BLaER1 (cell line): ENCODE results near the gene DPP6.

Source experiments
- H3K27ac ChIP-seq: shearing (Covaris generic); formaldehyde crosslinking; 2 replicates; pipeline ENCODE4 v1.8.1; 2022
- H3K27me3 ChIP-seq: shearing (Covaris generic); formaldehyde crosslinking; 2 replicates; pipeline ENCODE4 v1.8.1; 2022
- H3K36me3 ChIP-seq: shearing (Covaris generic); formaldehyde crosslinking; 2 replicates; pipeline ENCODE4 v1.8.1; 2022
- H3K4me1 ChIP-seq: shearing (Covaris generic); formaldehyde crosslinking; 2 replicates; pipeline ENCODE4 v1.8.1; 2022
- H3K4me2 ChIP-seq: shearing (Covaris generic); formaldehyde crosslinking; 2 replicates; pipeline ENCODE4 v1.8.1; 2022
- H3K4me3 ChIP-seq: shearing (Covaris generic); formaldehyde crosslinking; 2 replicates; pipeline ENCODE4 v1.8.1; 2022
- H3K9ac ChIP-seq: shearing (Covaris generic); formaldehyde crosslinking; 2 replicates; pipeline ENCODE4 v1.8.1; 2022
- H3K9me3 ChIP-seq: shearing (Covaris generic); formaldehyde crosslinking; 2 replicates; pipeline ENCODE4 v1.8.1; 2022
- H4K20me1 ChIP-seq: shearing (Covaris generic); formaldehyde crosslinking; 2 replicates; pipeline ENCODE4 v1.8.1; 2022
- Cebpa-rat ChIP-seq: shearing (Covaris generic); IDR thresholded peaks from 2 replicates; pipeline ENCODE4 v1.8.1; 2022

Gene DPP6

DNA sequence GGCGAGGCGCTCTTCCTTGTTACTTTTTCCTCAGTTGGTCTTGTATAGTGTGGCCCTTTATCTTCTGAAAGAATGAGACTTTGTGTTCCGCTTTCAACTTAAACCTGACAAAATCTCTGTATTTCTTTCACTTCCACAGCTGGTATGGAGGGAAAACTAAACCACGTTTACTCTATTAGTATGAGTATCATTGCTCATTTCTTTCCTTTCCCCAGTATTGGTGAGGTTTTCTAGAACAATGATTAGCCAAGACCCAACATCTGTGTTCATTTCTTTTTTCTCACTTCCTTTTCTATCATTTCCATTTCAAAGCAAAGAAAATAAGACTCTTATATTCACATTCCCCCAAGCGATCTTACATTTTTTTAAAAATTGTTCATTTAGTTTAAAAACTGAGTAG, 785.4 kb downstream of the DPP6 start:
- Histone ChIP-seq H3K4me3 (no peak overlapping the region), H3K9me3 (no peaks in the 10 kb centered on the region), H3K4me1 (peaks cover 21% of the 10 kb centered on the region), H3K36me3 (no peaks in the 10 kb centered on the region), H3K27me3 (no peaks in the 10 kb centered on the region), H3K9ac (no peak overlapping the region), H3K27ac (no peak overlapping the region), H3K4me2 (no peak overlapping the region), H4K20me1 (no peaks in the 10 kb centered on the region)
- TF ChIP-seq Cebpa-rat = no peak

DNA sequence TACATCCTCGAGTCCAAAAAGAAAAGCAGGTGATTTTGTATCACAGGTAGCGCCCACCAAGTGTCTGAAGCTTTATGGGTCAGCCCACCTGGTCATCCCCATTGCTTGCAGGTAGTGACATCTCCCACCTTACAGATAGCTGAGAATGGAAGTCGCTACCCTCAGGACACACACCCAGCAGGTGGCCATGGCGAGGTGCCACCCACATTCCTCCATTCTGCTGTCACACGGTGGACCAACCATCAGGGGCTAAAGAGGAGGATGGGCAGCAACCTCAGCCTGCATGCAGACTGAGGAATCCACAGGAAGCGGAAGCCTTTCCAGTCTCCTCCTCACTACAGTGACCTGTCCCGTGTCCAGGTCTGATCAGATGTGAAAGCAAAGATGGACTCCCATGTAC, 787.9 kb downstream of the DPP6 start:
- Histone ChIP-seq H3K4me1 (peaks cover 8% of the 10 kb centered on the region), H3K27me3 (no peaks in the 10 kb centered on the region), H4K20me1 (no peaks in the 10 kb centered on the region), H3K9ac (no peak overlapping the region), H3K9me3 (no peaks in the 10 kb centered on the region), H3K27ac (no peak overlapping the region), H3K4me2 (no peak overlapping the region), H3K36me3 (no peaks in the 10 kb centered on the region), H3K4me3 (no peak overlapping the region)
- TF ChIP-seq Cebpa-rat = no peak

DNA sequence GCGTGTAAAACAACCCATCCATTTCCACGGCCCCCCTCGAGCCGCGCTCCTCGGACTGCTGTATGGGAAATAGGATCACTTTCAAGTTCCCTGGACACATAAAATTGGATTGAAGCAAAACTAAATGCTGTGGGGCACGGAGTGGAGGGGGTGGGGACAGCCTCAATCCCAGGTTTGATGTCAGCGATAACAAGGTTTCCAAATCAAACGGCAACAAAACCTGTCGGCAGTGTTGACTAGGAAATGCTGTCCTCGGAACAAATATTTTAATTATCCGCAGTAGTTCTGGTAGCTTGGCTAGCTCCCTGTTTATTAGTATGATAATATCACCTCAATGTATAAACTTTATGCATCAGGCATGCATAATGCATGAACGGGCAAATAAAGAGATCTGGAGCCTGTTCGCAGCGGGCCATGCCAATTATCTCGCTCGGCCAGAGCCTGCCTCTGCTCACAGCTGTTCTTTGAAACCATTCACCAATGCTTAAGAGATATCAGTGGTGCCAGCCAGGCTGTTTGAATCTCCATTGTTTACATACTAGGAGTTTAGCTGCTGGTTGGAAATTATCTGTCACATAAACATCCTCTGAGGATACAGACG, 789.6 kb downstream of the DPP6 start:
- no peaks in the 10 kb centered on the region for H3K27me3 ChIP-seq
- no peak for TF ChIP-seq Cebpa-rat
- no peaks in the 10 kb centered on the region for H4K20me1 ChIP-seq
- H3K36me3 ChIP-seq = no peaks in the 10 kb centered on the region
- H3K9ac ChIP-seq = no peak overlapping the region
- no peak overlapping the region for H3K4me2 ChIP-seq
- H3K27ac ChIP-seq = no peak overlapping the region
- H3K9me3 ChIP-seq = no peaks in the 10 kb centered on the region
- no peak overlapping the region for H3K4me3 ChIP-seq
- no peaks in the 10 kb centered on the region for H3K4me1 ChIP-seq

DNA sequence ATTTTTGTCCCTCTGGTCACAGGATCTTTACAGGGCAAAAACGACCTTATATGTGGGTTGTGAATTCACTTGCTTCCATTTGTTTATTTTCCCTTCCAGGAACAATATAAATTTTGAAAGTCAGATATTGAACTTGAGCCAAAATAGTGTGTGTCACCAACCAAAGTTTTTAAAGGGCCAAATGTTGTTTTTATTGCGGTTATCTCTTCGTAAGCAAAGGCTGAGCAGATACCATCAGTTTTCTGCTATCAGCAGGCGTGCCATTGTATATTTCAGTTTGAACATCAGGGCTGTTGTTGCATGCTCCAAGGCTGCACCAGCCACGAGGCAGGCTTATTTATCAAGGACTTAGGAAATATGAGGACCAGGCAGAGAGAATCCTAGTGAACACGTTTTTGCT, 790.4 kb downstream of the DPP6 start:
- Histone ChIP-seq H3K27ac (no peak overlapping the region), H3K9me3 (no peaks in the 10 kb centered on the region)
- no peak for TF ChIP-seq Cebpa-rat

DNA sequence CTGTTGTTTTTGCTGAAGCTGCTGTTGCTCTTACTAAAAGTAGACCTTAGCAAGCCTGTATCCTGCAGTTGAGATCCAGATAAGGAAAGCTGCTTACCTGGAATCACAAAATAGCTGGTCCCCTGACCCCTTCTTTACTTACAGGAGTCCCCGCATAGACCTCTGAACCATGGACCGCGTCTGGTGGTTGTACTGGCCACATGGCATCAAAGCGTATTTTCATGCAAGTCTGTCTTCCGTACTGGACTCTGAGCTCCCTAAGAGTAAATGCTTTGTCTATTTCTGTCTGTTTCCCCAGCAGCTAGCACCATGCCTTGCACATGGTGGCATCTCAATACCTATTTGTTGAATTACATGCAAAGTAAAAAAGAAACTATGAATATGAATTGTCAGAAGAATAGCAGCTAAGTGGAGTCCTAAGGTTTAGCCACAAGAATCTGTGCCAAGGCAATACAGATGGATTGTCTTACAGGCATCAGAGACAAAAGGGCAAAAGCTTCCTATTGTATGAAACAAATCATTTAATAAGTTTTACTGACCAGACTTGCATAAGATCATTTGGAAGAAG, 791.6 kb downstream of the DPP6 start:
- Histone ChIP-seq H3K9me3 (no peaks in the 10 kb centered on the region), H3K36me3 (no peaks in the 10 kb centered on the region), H3K4me3 (no peak overlapping the region), H3K9ac (no peak overlapping the region), H3K27me3 (no peaks in the 10 kb centered on the region), H3K27ac (no peak overlapping the region), H3K4me2 (no peak overlapping the region), H3K4me1 (no peaks in the 10 kb centered on the region), H4K20me1 (no peaks in the 10 kb centered on the region)
- no peak for TF ChIP-seq Cebpa-rat

More for the DNA sequence above, 790.4 kb downstream of the DPP6 start:
- Histone ChIP-seq H4K20me1 (no peaks in the 10 kb centered on the region), H3K4me3 (no peak overlapping the region), H3K4me1 (no peaks in the 10 kb centered on the region), H3K27me3 (no peaks in the 10 kb centered on the region), H3K9ac (no peak overlapping the region), H3K36me3 (no peaks in the 10 kb centered on the region), H3K4me2 (no peak overlapping the region)

DNA sequence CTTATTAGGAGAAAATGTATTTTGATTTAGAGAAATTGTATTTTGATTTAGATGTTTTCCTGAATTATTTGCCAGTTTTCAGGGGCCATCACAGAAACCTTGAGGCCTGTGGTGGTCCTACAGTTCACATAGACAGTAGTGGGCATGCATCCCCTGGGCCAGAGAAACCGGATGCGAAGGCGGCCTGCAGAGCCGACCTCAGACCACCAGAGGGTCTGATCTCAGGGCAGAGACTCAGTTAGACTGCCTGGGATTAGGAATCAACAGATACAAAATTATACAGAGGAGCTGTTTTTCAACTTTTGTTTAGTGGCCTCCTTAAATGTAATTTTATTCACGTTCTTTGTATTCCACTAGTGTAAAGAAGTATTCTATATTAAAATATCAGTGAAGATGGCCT, 792.3 kb downstream of the DPP6 start:
- TF ChIP-seq Cebpa-rat = no peak

DNA sequence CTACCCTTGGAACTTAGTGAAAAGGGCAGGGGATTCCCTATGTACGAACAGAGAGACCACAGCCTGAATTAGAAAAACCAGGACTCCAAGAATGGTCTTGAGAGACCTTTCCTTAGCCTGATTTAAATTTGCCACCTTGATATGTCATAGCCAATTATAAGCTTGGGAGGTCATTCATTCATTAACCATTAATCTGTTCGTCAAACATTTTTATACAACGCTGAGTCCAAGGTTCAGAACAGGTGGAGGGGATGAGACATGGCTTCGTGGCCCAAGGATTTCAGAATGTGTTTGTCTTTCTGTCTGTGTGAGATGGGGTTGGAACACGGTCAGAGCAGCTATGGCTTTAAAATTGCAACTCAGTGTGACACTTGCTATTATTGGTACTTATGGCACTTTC, 792.8 kb downstream of the DPP6 start:
- H4K20me1 ChIP-seq = no peaks in the 10 kb centered on the region
- H3K36me3 ChIP-seq = no peaks in the 10 kb centered on the region
- no peak overlapping the region for H3K27ac ChIP-seq
- TF ChIP-seq Cebpa-rat = no peak
- H3K9me3 ChIP-seq = no peaks in the 10 kb centered on the region
- no peak overlapping the region for H3K4me2 ChIP-seq
- H3K4me1 ChIP-seq = no peaks in the 10 kb centered on the region
- H3K9ac ChIP-seq = no peak overlapping the region
- no peak overlapping the region for H3K4me3 ChIP-seq
- no peaks in the 10 kb centered on the region for H3K27me3 ChIP-seq

More for the DNA sequence above, 792.3 kb downstream of the DPP6 start:
- H3K9me3 ChIP-seq = no peaks in the 10 kb centered on the region
- H3K4me2 ChIP-seq = no peak overlapping the region
- no peaks in the 10 kb centered on the region for H4K20me1 ChIP-seq
- no peaks in the 10 kb centered on the region for H3K27me3 ChIP-seq
- no peaks in the 10 kb centered on the region for H3K4me1 ChIP-seq
- H3K9ac ChIP-seq = no peak overlapping the region
- H3K36me3 ChIP-seq = no peaks in the 10 kb centered on the region
- no peak overlapping the region for H3K4me3 ChIP-seq
- H3K27ac ChIP-seq = no peak overlapping the region

DNA sequence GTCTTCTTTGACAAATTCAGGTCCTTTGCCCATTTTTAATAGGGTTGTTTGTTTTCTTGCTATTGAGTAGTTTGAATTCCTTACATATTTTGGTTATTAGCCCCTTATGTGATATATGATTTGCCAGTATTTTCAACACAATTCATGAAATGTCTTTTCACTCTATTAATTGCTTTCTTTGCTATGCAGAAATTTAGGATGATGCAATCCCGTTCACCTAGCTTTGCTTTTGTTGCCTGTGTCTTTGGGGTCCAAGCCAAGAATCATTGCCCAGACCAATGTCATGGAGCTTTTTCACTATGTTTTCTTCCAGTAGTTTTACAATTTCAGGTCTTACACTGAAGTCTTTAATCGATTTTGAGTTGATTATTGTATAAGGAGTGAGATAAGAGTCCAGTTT, 796.3 kb downstream of the DPP6 start:
- H3K4me3 ChIP-seq = no peak overlapping the region
- no peak for TF ChIP-seq Cebpa-rat
- H3K9me3 ChIP-seq = no peaks in the 10 kb centered on the region
- no peak overlapping the region for H3K9ac ChIP-seq
- H3K4me1 ChIP-seq = no peaks in the 10 kb centered on the region
- no peak overlapping the region for H3K27ac ChIP-seq
- H3K27me3 ChIP-seq = no peaks in the 10 kb centered on the region
- no peak overlapping the region for H3K4me2 ChIP-seq
- no peaks in the 10 kb centered on the region for H3K36me3 ChIP-seq
- no peaks in the 10 kb centered on the region for H4K20me1 ChIP-seq

DNA sequence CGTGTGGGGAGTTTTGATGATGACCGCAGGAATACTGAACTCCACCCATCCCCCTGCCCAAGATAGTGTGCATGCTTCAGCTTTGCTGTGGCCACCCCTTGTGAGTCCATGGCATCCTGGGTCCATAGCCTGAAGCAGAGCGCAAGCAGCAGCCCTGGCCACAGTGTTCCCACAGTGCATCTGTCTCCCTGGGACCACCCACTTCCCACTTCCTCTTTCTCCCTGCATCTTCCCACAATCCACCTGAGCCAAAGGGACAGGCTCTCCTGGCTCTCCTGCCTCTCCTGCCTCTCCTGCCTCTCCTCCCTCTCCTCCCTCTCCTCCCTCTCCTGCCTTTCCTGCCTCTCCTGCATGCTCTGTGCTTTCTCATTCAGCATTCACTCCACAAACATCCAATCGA, 800.0 kb downstream of the DPP6 start:
- Histone ChIP-seq H3K27me3 (no peaks in the 10 kb centered on the region), H3K9me3 (no peaks in the 10 kb centered on the region), H3K36me3 (no peaks in the 10 kb centered on the region), H3K4me3 (no peak overlapping the region), H3K4me2 (no peak overlapping the region), H3K9ac (no peak overlapping the region), H3K4me1 (no peaks in the 10 kb centered on the region), H3K27ac (no peak overlapping the region), H4K20me1 (no peaks in the 10 kb centered on the region)
- no peak for TF ChIP-seq Cebpa-rat

DNA sequence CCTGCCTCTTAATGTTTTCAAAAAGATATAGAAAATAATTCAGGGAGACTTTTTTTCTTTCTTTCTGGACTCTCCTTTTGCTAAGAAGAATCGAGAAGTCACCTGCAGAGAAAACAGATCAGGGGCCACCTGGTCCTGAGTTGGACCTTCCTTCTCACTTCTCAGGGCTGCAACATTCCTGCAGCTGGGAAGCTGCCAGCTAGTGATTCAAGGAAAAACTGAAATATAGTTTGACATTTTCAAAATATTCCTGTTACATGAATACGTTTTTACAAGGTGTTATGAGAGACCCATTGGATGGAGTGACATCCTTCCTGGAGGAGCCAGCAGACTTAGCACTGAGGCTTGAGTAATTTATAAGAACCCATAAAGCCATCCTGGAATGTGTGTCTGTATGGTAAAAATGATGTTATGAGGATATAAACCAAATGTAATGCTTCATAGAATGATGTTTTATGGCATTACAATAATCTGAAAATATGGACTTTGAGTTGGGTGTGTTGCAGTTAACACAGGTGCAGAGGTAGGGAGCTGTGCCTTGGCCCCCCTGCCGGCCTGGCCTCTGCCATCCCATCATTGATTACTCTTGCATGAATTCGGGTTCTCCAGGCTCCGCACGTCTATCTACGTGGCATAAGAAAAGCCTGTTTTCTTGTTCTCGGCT, 801.0 kb downstream of the DPP6 start:
- no peaks in the 10 kb centered on the region for H3K36me3 ChIP-seq
- no peaks in the 10 kb centered on the region for H4K20me1 ChIP-seq
- H3K9me3 ChIP-seq = no peaks in the 10 kb centered on the region
- no peaks in the 10 kb centered on the region for H3K4me1 ChIP-seq
- no peaks in the 10 kb centered on the region for H3K27me3 ChIP-seq
- TF ChIP-seq Cebpa-rat = no peak
- H3K4me2 ChIP-seq = no peak overlapping the region
- no peak overlapping the region for H3K27ac ChIP-seq
- H3K9ac ChIP-seq = no peak overlapping the region
- no peak overlapping the region for H3K4me3 ChIP-seq
